Body of pancreas (tissue), 4 donors: ENCODE data around the gene TNK1. TPM values are rescaled to one million over a fixed set of nuclear protein-coding genes. Genes with fewer than 3 reads are reported as not detected.

Experiments used
- ATAC-seq: fragments of 150-250 bp; one replicate; pipeline ENCODE4 v1.9.1; 2016
- DNase-seq, 4 donors: peaks; one replicate each; pipeline ENCODE4 v3.0.0-alpha.2; 2019
- H3K27ac ChIP-seq, 4 donors: fragments of 200-600 bp; sonication (generic); 1 replicate in 3 of 4; 2 replicates in 1 of 4; pipeline versions ENCODE4 v1.5.1 to v1.6.1; 2016 to 2019; ENCODE audit warnings: mild to moderate bottlenecking in 1 of 4, mixed read lengths in 1 of 4, moderate library complexity in 1 of 4
- H3K27me3 ChIP-seq, 2 donors: fragments of 200-600 bp; sonication (generic); one replicate each; pipeline ENCODE4 v1.6.0; 2016; ENCODE audit warnings: mild to moderate bottlenecking in 1 of 2
- H3K36me3 ChIP-seq, 2 donors: fragments of 200-600 bp; sonication (generic); replicated peaks in 1 of 2; 2 replicates each; pipeline ENCODE4 v1.5.1; 2016; ENCODE audit warnings: low read depth in 2 of 2; ENCODE audit not compliant: insufficient read depth in 1 of 2
- H3K4me1 ChIP-seq: fragments of 200-600 bp; sonication (generic); one replicate; pipeline ENCODE4 v1.6.0; 2016
- H3K4me3 ChIP-seq, 2 donors: fragments of 200-600 bp; sonication (generic); 1 replicate in 1 of 2; 2 replicates in 1 of 2; pipeline ENCODE4 v1.5.1; 2016 to 2019
- H3K9me3 ChIP-seq, 3 donors: fragments of 200-600 bp; sonication (generic); 1 replicate in 2 of 3; 2 replicates in 1 of 3; pipeline ENCODE4 v1.5.1; 2016
- CTCF ChIP-seq, 7 experiments: fragments of 450-650 bp in 4 of 7; fragments of 200-600 bp in 3 of 7; sonication (generic) in 3 of 7; IDR thresholded peaks; one replicate each; pipeline ENCODE4 v1.5.1; 2016 to 2019; ENCODE audit warnings: antibody characterized with exemption in 7 of 7
- POLR2A ChIP-seq, 3 donors: fragments of 450-650 bp; IDR thresholded peaks; one replicate each; pipeline ENCODE4 v1.6.1; 2016; ENCODE audit warnings: antibody characterized with exemption in 3 of 3, mild to moderate bottlenecking in 2 of 3
- WGBS, 2 donors: methylation state at CpG; one replicate each; pipeline ENCODE4 v1.1.5; 2017; 5-methylcytosine and 5-hydroxymethylcytosine counted together
- intact Hi-C: fragments of 100-400 bp; cut with DNase I; formaldehyde crosslinking; loops from one replicate; pipeline ENCODE4 v1.15.1; 2023
- total RNA-seq, 2 donors: library from RNA; depleted of rRNA; stranded (reverse); fragments of >200 nt; gene quantifications; one replicate each; pipeline ENCODE4 v1.1.0, GENCODE V29; 2016

The TNK1 gene
- total RNA-seq, 2 donors from 2014 or later, result 12.7 to 15.8 TPM

- DNase-seq (no peak), ATAC-seq (no peak)
- Histone ChIP-seq H3K9me3 (no peaks in the 10 kb centered on the region), H3K27me3 (no peaks in the 10 kb centered on the region), H3K27ac (no peak overlapping the region), H3K36me3 (peaks cover 0 to 6% of the 10 kb centered on the region in 2 donors), H3K4me3 (no peak overlapping the region), H3K4me1 (peaks cover 19% of the 10 kb centered on the region)
- intact Hi-C loops, result no loop called here
- TF ChIP-seq CTCF (IDR thresholded peaks at IDR 0.05), result no peak
- no peak for TF ChIP-seq POLR2A (IDR thresholded peaks at IDR 0.05)
- 87 to 94% methylated on average over 10 to 19 of the region's 19 CpGs for WGBS, 2 donors
These were observed 9.3 kb downstream of the TNK1 start for GRCh38 chr17:7389924-7390910.

- intact Hi-C loops, result no loop called here
- DNase-seq (no peak), ATAC-seq (no peak)
- TF ChIP-seq POLR2A (IDR thresholded peaks at IDR 0.05) (no peak), CTCF (IDR thresholded peaks at IDR 0.05) (no peak)
- 55 to 93% methylated on average over 2 of the region's 2 CpGs for WGBS, 2 donors
- Histone ChIP-seq H3K4me1 (peaks cover 20% of the 10 kb centered on the region), H3K36me3 (peaks cover 0 to 6% of the 10 kb centered on the region in 2 donors), H3K27ac (no peak overlapping the region), H3K27me3 (no peaks in the 10 kb centered on the region), H3K9me3 (no peaks in the 10 kb centered on the region), H3K4me3 (no peak overlapping the region)
These were observed 10.4 kb downstream of the TNK1 start for GRCh38 chr17:7391307-7391706.

- ATAC-seq, result no peak
- Histone ChIP-seq H3K27ac (no peak overlapping the region), H3K9me3 (no peaks in the 10 kb centered on the region), H3K27me3 (no peaks in the 10 kb centered on the region), H3K4me3 (no peak overlapping the region), H3K36me3 (peaks cover 0 to 6% of the 10 kb centered on the region in 2 donors), H3K4me1 (peaks cover 20% of the 10 kb centered on the region)
- TF ChIP-seq CTCF (IDR thresholded peaks at IDR 0.05), result no peak
- TF ChIP-seq POLR2A (IDR thresholded peaks at IDR 0.05), result no peak
- WGBS, 2 donors, result 73 to 86% methylated on average over 13 to 27 of the region's 42 CpGs
- DNase-seq, result no peak
- intact Hi-C loops, result no loop called here
These were observed 12.1 kb downstream of the TNK1 start for GRCh38 chr17:7392696-7393612.

- Histone ChIP-seq H3K4me1 (peaks cover 20% of the 10 kb centered on the region), H3K4me3 (peak overlapping the region in 1 of 2 donors; percentile 69), H3K36me3 (peaks cover 0 to 6% of the 10 kb centered on the region in 2 donors), H3K9me3 (no peaks in the 10 kb centered on the region), H3K27me3 (no peaks in the 10 kb centered on the region), H3K27ac (peak overlapping the region; percentile 83 to 97 (median 95))
- DNase-seq (peak in 1 of 4 donors; percentile 45), ATAC-seq (peak; percentile 9)
- intact Hi-C loops, result no loop called here
- WGBS, 2 donors, result 5 to 17% methylated on average over 30 to 41 of the region's 48 CpGs
- no peak for TF ChIP-seq CTCF (IDR thresholded peaks at IDR 0.05)
- TF ChIP-seq POLR2A (IDR thresholded peaks at IDR 0.05), result no peak
These were observed 12.9 kb downstream of the TNK1 start for GRCh38 chr17:7393613-7394451.
